Right lobe of liver (tissue), 6 donors: ENCODE results near the gene FGF8. TPM values are rescaled to one million over a fixed set of nuclear protein-coding genes. Genes with fewer than 3 reads are reported as not detected.

Experiments
- ATAC-seq, 4 donors: fragments of 200-7000 bp; cut with Tn5 transposase; one replicate each; pipeline ENCODE4 v1.9.1; 2020; ENCODE audit warnings: mild to moderate bottlenecking in 4 of 4, moderate library complexity in 4 of 4
- DNase-seq, 3 donors: peaks; one replicate each; pipeline ENCODE4 v3.0.0-alpha.2; 2020
- H3K27ac ChIP-seq, 3 donors: fragments of 200-600 bp; one replicate each; pipeline ENCODE4 v1.8.0; 2022
- H3K27me3 ChIP-seq, 2 donors: fragments of 200-600 bp; one replicate each; pipeline ENCODE4 v1.8.0; 2022
- H3K36me3 ChIP-seq, 4 donors: fragments of 200-600 bp; sonication (generic) in 1 of 4; one replicate each; pipeline versions ENCODE4 v1.5.1 to v1.8.0; 2017 to 2022; ENCODE audit warnings: control low read depth in 1 of 4
- H3K4me1 ChIP-seq, 4 donors: fragments of 200-600 bp; sonication (generic) in 1 of 4; one replicate each; pipeline versions ENCODE4 v1.5.1 to v1.8.0; 2017 to 2022; ENCODE audit warnings: control low read depth in 1 of 4
- H3K4me3 ChIP-seq, 3 donors: fragments of 200-600 bp; one replicate each; pipeline ENCODE4 v1.8.0; 2022
- H3K9me3 ChIP-seq, 4 donors: fragments of 200-600 bp; sonication (generic) in 1 of 4; one replicate each; pipeline versions ENCODE4 v1.5.1 to v1.8.0; 2017 to 2022; ENCODE audit warnings: control low read depth in 1 of 4
- CTCF ChIP-seq, 4 donors: fragments of 200-600 bp in 3 of 4; fragments of 450-650 bp in 1 of 4; IDR thresholded peaks; one replicate each; pipeline versions ENCODE4 v1.5.1 to v1.8.0; 2016 to 2022; ENCODE audit warnings: antibody characterized with exemption in 4 of 4, mild to moderate bottlenecking in 2 of 4
- POLR2A ChIP-seq: fragments of 450-650 bp; IDR thresholded peaks from one replicate; pipeline ENCODE4 v1.6.1; 2017; ENCODE audit warnings: antibody characterized with exemption, mild to moderate bottlenecking
- WGBS: methylation state at CpG from one replicate; pipeline ENCODE4 v1.1.6; 2018; ENCODE audit warnings: low coverage, low lambda C conversion rate; ENCODE audit not compliant: insufficient coverage; ENCODE audit errors: missing lambda C conversion rate; 5-methylcytosine and 5-hydroxymethylcytosine counted together
- intact Hi-C, 2 donors: fragments of 100-400 bp; cut with DNase I; formaldehyde crosslinking; loops; one replicate each; pipeline versions ENCODE4 v1.11.2 to v1.14.1; 2022
- total RNA-seq, 6 experiments: library from RNA; depleted of rRNA in 2 of 6; stranded (reverse); fragments of >200 nt in 2 of 6; fragmentation: NEBNext Ultra II Directional in 3 of 6; extraction: Animal tissue kit (Norgen Biotek cat#: 25700) in 3 of 6; gene quantifications; one replicate each; pipeline versions ENCODE4 v1.1.0 to v1.2.4, GENCODE V29; 2016 to 2023
- donor health status: DM: no; HTN: yes; CAD: no.
- donor health status: DM: no; HTN: no; CAD: no.
- donor health status: DM: no; HTN: no; CAD: no.
- donor health status: DM: no; HTN: yes; CAD: no.
- donor health status: DM: no; HTN: yes; CAD: no.

FGF8 gene
- total RNA-seq, 6 experiments from 2014 or later, result not detected

GRCh38 chr10:101773923-101774588, 1.9 kb downstream of the FGF8 start:
- H3K27me3 ChIP-seq, result peaks cover 0 to 13% of the 10 kb centered on the region in 2 donors
- H3K4me3 ChIP-seq, result no peak overlapping the region
- peak; percentile 23 to 56 (median 50) for ATAC-seq
- intact Hi-C loops, result loop anchor here in 1 of 2 donors (10.0 kb wide), 1 partner anchor 559 kb away; no protein-coding TSS in a partner anchor
- H3K9me3 ChIP-seq, result no peaks in the 10 kb centered on the region
- peaks cover 0 to 20% (median 3%) of the 10 kb centered on the region in 4 donors for H3K4me1 ChIP-seq
- 6% methylated on average over 11 of the region's 13 CpGs for WGBS
- no peaks in the 10 kb centered on the region for H3K36me3 ChIP-seq
- no peak for TF ChIP-seq POLR2A
- no peak for TF ChIP-seq CTCF (IDR thresholded peaks at IDR 0.05)
- H3K27ac ChIP-seq, result no peak overlapping the region
- DNase-seq, result no peak

GRCh38 chr10:101772895-101773761, 2.8 kb downstream of the FGF8 start:
- intact Hi-C loops, result loop anchor here in 1 of 2 donors (10.0 kb wide), 1 partner anchor 558 kb away; no protein-coding TSS in a partner anchor
- DNase-seq (no peak), ATAC-seq (no peak)
- TF ChIP-seq CTCF (IDR thresholded peaks at IDR 0.05) (no peak), POLR2A (no peak)
- H3K9me3 ChIP-seq, result no peaks in the 10 kb centered on the region
- H3K36me3 ChIP-seq, result no peaks in the 10 kb centered on the region
- H3K4me1 ChIP-seq, result peaks cover 0 to 16% (median 0%) of the 10 kb centered on the region in 4 donors
- peaks cover 0 to 13% of the 10 kb centered on the region in 2 donors for H3K27me3 ChIP-seq
- H3K27ac ChIP-seq, result no peak overlapping the region
- 23% methylated on average over 12 of the region's 21 CpGs for WGBS
- H3K4me3 ChIP-seq, result no peak overlapping the region

DNA sequence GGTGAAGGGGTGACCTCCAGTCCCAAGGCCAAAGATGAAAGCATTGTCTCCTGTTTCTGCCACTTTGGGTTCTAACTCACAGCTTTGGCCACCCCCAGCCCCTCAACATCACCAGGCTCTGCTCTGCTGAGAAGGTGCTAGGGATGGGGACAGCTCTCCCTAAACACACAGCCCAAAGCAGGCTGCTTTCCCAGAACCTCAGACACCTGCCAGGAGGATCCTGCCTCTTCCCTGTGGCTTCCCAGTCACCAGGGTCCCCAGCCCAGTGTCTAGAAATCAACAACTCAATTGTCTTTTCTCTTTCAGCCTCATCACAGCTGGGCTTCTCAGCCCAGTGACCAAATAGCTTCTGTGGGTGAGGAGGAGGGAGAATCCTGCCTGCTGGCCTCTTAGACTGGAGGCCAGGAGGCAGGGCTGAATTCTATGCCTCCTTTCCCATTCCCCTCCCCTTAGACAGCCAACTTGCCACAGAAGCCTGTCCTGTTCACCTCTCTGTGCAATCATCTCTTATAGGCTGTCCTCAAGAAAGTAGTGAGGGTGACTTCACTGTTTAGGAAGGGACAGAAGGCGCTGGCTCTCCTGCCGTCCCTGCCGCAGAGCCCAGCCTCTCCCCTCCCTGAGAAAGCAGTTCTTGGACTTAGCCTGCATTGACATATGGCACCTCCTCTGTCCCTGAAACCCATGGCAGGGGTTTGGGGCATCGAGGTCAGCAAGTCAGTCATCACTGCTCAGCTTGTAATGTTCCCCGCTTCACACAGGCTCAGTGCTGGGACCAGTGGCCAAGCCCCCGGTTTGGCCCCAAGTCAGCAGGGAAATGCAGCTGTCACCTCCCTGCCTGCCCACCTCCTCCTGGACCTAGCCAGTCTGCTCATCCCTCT, 3.7 kb downstream of the FGF8 start:
- DNase-seq, result no peak
- H3K27me3 ChIP-seq, result peaks cover 0 to 13% of the 10 kb centered on the region in 2 donors
- TF ChIP-seq POLR2A (no peak), CTCF (IDR thresholded peaks at IDR 0.05) (no peak)

DNA sequence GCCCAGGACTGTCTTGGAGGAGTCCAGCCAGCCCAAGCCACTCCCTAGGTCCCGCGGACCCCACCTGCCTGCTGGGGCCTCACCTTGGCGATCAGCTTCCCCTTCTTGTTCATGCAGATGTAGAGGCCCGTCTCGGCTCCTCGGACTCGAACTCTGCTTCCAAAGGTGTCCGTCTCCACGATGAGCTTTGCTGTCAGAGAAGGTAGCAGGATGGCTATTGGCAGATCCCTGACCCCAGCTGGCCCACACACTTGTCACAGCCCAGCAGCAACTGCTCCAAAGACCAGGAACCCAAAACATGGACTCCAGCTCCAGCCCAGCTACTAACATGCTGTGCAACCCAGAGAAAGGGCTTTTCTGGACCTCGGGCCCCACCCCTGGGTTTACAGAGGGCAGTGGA, 4.5 kb downstream of the FGF8 start:
- peaks cover 0 to 16% (median 0%) of the 10 kb centered on the region in 4 donors for H3K4me1 ChIP-seq
- no peak for ATAC-seq
- intact Hi-C loops, result loop anchor here in 1 of 2 donors (10.0 kb wide), 1 partner anchor 557 kb away; no protein-coding TSS in a partner anchor
- no peaks in the 10 kb centered on the region for H3K36me3 ChIP-seq
- no peak overlapping the region for H3K4me3 ChIP-seq
- H3K9me3 ChIP-seq, result no peaks in the 10 kb centered on the region
- peaks cover 0 to 13% of the 10 kb centered on the region in 2 donors for H3K27me3 ChIP-seq
- WGBS, result 75% methylated on average over 4 of the region's 10 CpGs
- DNase-seq, result no peak
- TF ChIP-seq POLR2A (no peak), CTCF (IDR thresholded peaks at IDR 0.05) (no peak)
- H3K27ac ChIP-seq, result no peak overlapping the region

More for the DNA sequence above, 3.7 kb downstream of the FGF8 start:
- Histone ChIP-seq H3K4me3 (no peak overlapping the region), H3K36me3 (no peaks in the 10 kb centered on the region), H3K4me1 (peaks cover 0 to 16% (median 0%) of the 10 kb centered on the region in 4 donors), H3K27ac (no peak overlapping the region), H3K9me3 (no peaks in the 10 kb centered on the region)
- WGBS, result 46% methylated on average over 4 of the region's 6 CpGs
- intact Hi-C loops, result loop anchor here in 1 of 2 donors (10.0 kb wide), 1 partner anchor 557 kb away; no protein-coding TSS in a partner anchor
- no peak for ATAC-seq
